Suprapubic skin (tissue), 4 donors: ENCODE measurements around the gene STH. TPM values are rescaled to one million over a fixed set of nuclear protein-coding genes. Genes with fewer than 3 reads are reported as not detected.

Experiments used
- DNase-seq, 2 donors: peaks; one replicate each; pipeline ENCODE4 v3.0.0-alpha.2; 2019; ENCODE audit warnings: low spot score in 2 of 2
- H3K27ac ChIP-seq: fragments of 200-600 bp; sonication (generic); one replicate; pipeline ENCODE4 v1.5.1; 2019
- H3K27me3 ChIP-seq: fragments of 200-600 bp; sonication (generic); one replicate; pipeline ENCODE4 v1.5.1; 2019
- H3K36me3 ChIP-seq: fragments of 200-600 bp; sonication (generic); one replicate; pipeline ENCODE4 v1.5.1; 2019
- H3K4me1 ChIP-seq: fragments of 200-600 bp; sonication (generic); one replicate; pipeline ENCODE4 v1.5.1; 2019
- H3K4me3 ChIP-seq: fragments of 200-600 bp; sonication (generic); one replicate; pipeline ENCODE4 v1.5.1; 2019; ENCODE audit warnings: mild to moderate bottlenecking
- H3K9me3 ChIP-seq: fragments of 200-600 bp; sonication (generic); one replicate; pipeline ENCODE4 v1.5.1; 2019
- EP300 ChIP-seq: sonication (generic); formaldehyde crosslinking; IDR thresholded peaks from one replicate; pipeline ENCODE4 v1.6.1; 2017; ENCODE audit warnings: antibody characterized with exemption
- POLR2A ChIP-seq, 2 donors: fragments of 450-650 bp; IDR thresholded peaks; one replicate each; pipeline ENCODE4 v1.6.1; 2017; ENCODE audit warnings: antibody characterized with exemption in 2 of 2, mild to moderate bottlenecking in 2 of 2, moderate library complexity in 2 of 2
- POLR2AphosphoS5 ChIP-seq, 3 donors: sonication (generic); formaldehyde crosslinking; IDR thresholded peaks; one replicate each; pipeline ENCODE4 v1.6.1; 2017; ENCODE audit warnings: antibody characterized with exemption in 3 of 3
- WGBS: methylation state at CpG from one replicate; pipeline ENCODE4 v1.1.5; 2018; 5-methylcytosine and 5-hydroxymethylcytosine counted together
- total RNA-seq, 4 donors: library from RNA; depleted of rRNA; stranded (reverse); fragments of >200 nt; gene quantifications; one replicate each; pipeline ENCODE4 v1.1.0, GENCODE V29; 2016
- TF ChIP-seq, protein P1 (sequence below), 2 donors: fragments of 200-600 bp in 1 of 2; fragments of 450-650 bp in 1 of 2; sonication (generic) in 1 of 2; IDR thresholded peaks; one replicate each; pipeline ENCODE4 v1.5.1; 2016 to 2019; ENCODE audit warnings: antibody characterized with exemption in 2 of 2, mild to moderate bottlenecking in 1 of 2, moderate library complexity in 1 of 2

STH gene
- total RNA-seq, 4 donors from 2014 or later, result not detected

DNA sequence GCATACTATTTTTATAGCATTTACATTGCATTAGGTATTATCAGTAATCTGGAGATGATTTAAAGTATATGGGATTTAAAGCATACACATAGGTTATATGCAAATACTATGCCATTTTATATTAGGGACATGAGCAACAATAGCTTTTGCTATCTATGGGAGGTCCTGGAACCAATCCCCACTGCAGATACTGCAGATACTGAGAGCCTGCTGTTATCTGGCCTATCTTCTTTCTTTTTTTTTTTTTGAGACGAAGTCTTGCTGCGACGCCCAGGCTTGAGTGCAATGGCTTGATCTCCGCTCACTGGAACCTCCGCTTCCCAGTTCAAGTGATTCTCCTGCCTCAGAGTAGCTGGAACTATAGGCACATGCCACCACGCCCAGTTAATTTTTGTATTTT lies 37.4 kb downstream of the STH start:
- peaks cover 92% of the 10 kb centered on the region for H3K36me3 ChIP-seq

DNA sequence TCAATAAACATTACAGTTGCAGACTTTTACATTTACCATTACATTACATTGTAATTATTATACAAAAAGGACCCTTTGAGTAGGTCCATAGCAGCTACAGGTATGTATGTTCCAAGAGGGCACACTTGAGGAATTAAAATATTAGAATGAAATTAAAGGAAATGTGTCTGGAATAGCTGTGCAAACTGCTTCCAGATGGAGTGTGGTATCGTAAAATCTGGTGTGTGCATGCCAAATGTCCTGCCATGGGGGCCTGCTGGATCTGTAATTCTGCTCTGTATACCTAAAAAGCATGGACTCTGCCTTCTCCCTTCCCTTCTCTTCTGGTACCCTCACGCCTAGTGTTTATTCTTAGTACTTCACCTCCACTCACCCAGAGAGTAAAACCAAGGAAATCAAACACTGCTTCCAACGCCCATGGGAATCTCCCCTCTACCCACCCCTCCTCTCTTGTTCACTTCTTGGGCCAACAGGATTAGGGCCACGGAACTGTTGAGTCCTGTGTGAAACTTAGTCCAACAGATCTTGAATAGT lies 38.7 kb downstream of the STH start:
- Histone ChIP-seq H3K27ac (no peak overlapping the region), H3K4me1 (no peaks in the 10 kb centered on the region), H3K36me3 (peaks cover 83% of the 10 kb centered on the region), H3K9me3 (no peaks in the 10 kb centered on the region), H3K4me3 (no peak overlapping the region), H3K27me3 (no peaks in the 10 kb centered on the region)
- WGBS, result 72% methylated on average over 4 of the region's 4 CpGs
- TF ChIP-seq EP300, result no peak
- TF ChIP-seq POLR2A (IDR thresholded peaks at IDR 0.05), result no peak
- TF ChIP-seq, protein P1, sequence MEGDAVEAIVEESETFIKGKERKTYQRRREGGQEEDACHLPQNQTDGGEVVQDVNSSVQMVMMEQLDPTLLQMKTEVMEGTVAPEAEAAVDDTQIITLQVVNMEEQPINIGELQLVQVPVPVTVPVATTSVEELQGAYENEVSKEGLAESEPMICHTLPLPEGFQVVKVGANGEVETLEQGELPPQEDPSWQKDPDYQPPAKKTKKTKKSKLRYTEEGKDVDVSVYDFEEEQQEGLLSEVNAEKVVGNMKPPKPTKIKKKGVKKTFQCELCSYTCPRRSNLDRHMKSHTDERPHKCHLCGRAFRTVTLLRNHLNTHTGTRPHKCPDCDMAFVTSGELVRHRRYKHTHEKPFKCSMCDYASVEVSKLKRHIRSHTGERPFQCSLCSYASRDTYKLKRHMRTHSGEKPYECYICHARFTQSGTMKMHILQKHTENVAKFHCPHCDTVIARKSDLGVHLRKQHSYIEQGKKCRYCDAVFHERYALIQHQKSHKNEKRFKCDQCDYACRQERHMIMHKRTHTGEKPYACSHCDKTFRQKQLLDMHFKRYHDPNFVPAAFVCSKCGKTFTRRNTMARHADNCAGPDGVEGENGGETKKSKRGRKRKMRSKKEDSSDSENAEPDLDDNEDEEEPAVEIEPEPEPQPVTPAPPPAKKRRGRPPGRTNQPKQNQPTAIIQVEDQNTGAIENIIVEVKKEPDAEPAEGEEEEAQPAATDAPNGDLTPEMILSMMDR (IDR thresholded peaks at IDR 0.05), result no peak
- no peak for TF ChIP-seq POLR2AphosphoS5 (IDR thresholded peaks at IDR 0.05)
- no peak for DNase-seq

More for the DNA sequence above, 37.4 kb downstream of the STH start:
- H3K27ac ChIP-seq, result no peak overlapping the region
- TF ChIP-seq POLR2A (IDR thresholded peaks at IDR 0.05) (no peak), POLR2AphosphoS5 (IDR thresholded peaks at IDR 0.05) (no peak), EP300 (no peak)
- TF ChIP-seq, protein P1 (IDR thresholded peaks at IDR 0.05), result no peak
- H3K27me3 ChIP-seq, result no peaks in the 10 kb centered on the region
- no peaks in the 10 kb centered on the region for H3K9me3 ChIP-seq
- no peak overlapping the region for H3K4me3 ChIP-seq
- no peak for DNase-seq
- 87% methylated on average over 6 of the region's 6 CpGs for WGBS
- H3K4me1 ChIP-seq, result no peaks in the 10 kb centered on the region

DNA sequence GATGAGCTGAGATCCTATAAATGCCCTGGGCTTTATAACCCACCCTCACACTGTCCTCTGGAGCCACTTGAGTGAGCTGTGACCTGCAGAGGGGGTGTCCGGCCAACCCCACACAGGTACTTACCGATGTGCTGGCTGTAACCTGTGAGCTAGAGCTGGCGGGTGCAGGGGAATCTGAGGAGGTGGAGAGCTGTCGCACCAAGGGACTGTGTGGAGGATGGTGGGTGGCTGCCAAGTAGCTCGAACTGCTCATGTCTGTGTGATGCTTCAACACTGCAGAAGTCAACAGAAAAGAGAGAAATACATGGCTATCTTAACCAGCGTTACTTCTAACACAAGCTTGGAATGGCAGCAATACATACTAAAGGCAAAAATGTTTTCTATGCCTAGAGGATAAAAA lies 39.4 kb downstream of the STH start:
- Histone ChIP-seq H3K4me1 (no peaks in the 10 kb centered on the region), H3K36me3 (peaks cover 80% of the 10 kb centered on the region), H3K27ac (no peak overlapping the region), H3K4me3 (no peak overlapping the region), H3K27me3 (no peaks in the 10 kb centered on the region), H3K9me3 (no peaks in the 10 kb centered on the region)
- TF ChIP-seq POLR2A (IDR thresholded peaks at IDR 0.05), result no peak
- TF ChIP-seq, protein P1 (IDR thresholded peaks at IDR 0.05), result no peak
- TF ChIP-seq POLR2AphosphoS5 (IDR thresholded peaks at IDR 0.05), result no peak
- no peak for TF ChIP-seq EP300
- WGBS, result 93% methylated on average over 6 of the region's 6 CpGs
- DNase-seq, result no peak

GRCh38 chr17:46038937-46039336 lies 39.9 kb downstream of the STH start:
- 97% methylated on average over 9 of the region's 12 CpGs for WGBS
- H3K36me3 ChIP-seq, result peaks cover 74% of the 10 kb centered on the region
- no peaks in the 10 kb centered on the region for H3K9me3 ChIP-seq

GRCh38 chr17:46039592-46040186 lies 40.6 kb downstream of the STH start:
- no peaks in the 10 kb centered on the region for H3K27me3 ChIP-seq
- no peak for DNase-seq
- H3K27ac ChIP-seq, result no peak overlapping the region
- TF ChIP-seq, protein P1 (IDR thresholded peaks at IDR 0.05), result no peak
- no peak overlapping the region for H3K4me3 ChIP-seq
- peaks cover 8% of the 10 kb centered on the region for H3K4me1 ChIP-seq
- no peaks in the 10 kb centered on the region for H3K9me3 ChIP-seq
- 61% methylated on average over 5 of the region's 5 CpGs for WGBS
- H3K36me3 ChIP-seq, result peaks cover 67% of the 10 kb centered on the region

More at GRCh38 chr17:46038937-46039336, 39.9 kb downstream of the STH start:
- Histone ChIP-seq H3K4me1 (peaks cover under 1% of the 10 kb centered on the region), H3K27me3 (no peaks in the 10 kb centered on the region), H3K27ac (no peak overlapping the region), H3K4me3 (no peak overlapping the region)
- TF ChIP-seq POLR2A (IDR thresholded peaks at IDR 0.05) (no peak), EP300 (no peak), POLR2AphosphoS5 (IDR thresholded peaks at IDR 0.05) (no peak)
- TF ChIP-seq, protein P1 (IDR thresholded peaks at IDR 0.05), result no peak
- DNase-seq, result no peak
